K562 (cell line): Measurements from ENCODE around the gene PIK3CG. TPM values are rescaled to one million over a fixed set of nuclear protein-coding genes. Genes with fewer than 3 reads are reported as not detected.

Source experiments
- AFF4 ChIP-seq: sonication (generic); formaldehyde crosslinking; IDR thresholded peaks from 2 replicates; pipeline ENCODE4 v1.8.0; 2023; ENCODE audit warnings: mild to moderate bottlenecking, missing genetic modification reagents
- ARNT ChIP-seq, 2 experiments: fragments of 450-650 bp; IDR thresholded peaks; 2 replicates each; pipeline ENCODE4 v1.6.1; 2016; ENCODE audit warnings: mild to moderate bottlenecking in 1 of 2
- FOSL1 ChIP-seq: fragments of 200-800 bp; sonication (Bioruptor generic); conservative IDR thresholded peaks from 2 replicates; pipeline ENCODE4 v1.6.1; 2016; ENCODE audit warnings: missing genetic modification characterization, missing compliant biosample characterization
- GABPB1 ChIP-seq: sonication (generic); formaldehyde crosslinking; IDR thresholded peaks from 2 replicates; pipeline ENCODE4 v1.8.0; 2022; ENCODE audit warnings: mild to moderate bottlenecking, missing genetic modification reagents
- IRF2 ChIP-seq: sonication (generic); formaldehyde crosslinking; IDR thresholded peaks from 2 replicates; pipeline ENCODE4 v1.8.1; 2022; ENCODE audit warnings: mild to moderate bottlenecking, missing genetic modification reagents
- KLF1 ChIP-seq: fragments of 450-650 bp; IDR thresholded peaks from 2 replicates; pipeline ENCODE4 v1.6.1; 2016; ENCODE audit warnings: missing genetic modification characterization, missing compliant biosample characterization
- LCOR ChIP-seq: sonication (generic); formaldehyde crosslinking; IDR thresholded peaks from 2 replicates; pipeline ENCODE4 v1.8.0; 2022; ENCODE audit warnings: mild to moderate bottlenecking, missing genetic modification reagents
- MAX ChIP-seq: sonication (generic); formaldehyde crosslinking; IDR thresholded peaks from 2 replicates; pipeline ENCODE4 v1.9.0; 2022; ENCODE audit warnings: mild to moderate bottlenecking, missing genetic modification reagents
- MTF1 ChIP-seq: fragments of 250-450 bp; sonication (Bioruptor Pico); IDR thresholded peaks from 2 replicates; pipeline ENCODE4 v1.9.0; 2021; ENCODE audit warnings: moderate library complexity, mild to moderate bottlenecking, inconsistent platforms, borderline replicate concordance
- NCOA4 ChIP-seq: fragments of 450-650 bp; IDR thresholded peaks from 2 replicates; pipeline ENCODE4 v1.6.1; 2018; ENCODE audit warnings: mild to moderate bottlenecking; ENCODE audit not compliant: partially characterized antibody
- NCOA6 ChIP-seq: fragments of 450-650 bp; IDR thresholded peaks from 2 replicates; pipeline ENCODE4 v1.6.1; 2017; ENCODE audit warnings: mild to moderate bottlenecking
- POLR2A ChIP-seq: fragments of 450-650 bp; conservative IDR thresholded peaks from 2 replicates; pipeline ENCODE4 v1.6.1; 2016
- PTRF ChIP-seq: fragments of 450-650 bp; IDR thresholded peaks from 2 replicates; pipeline ENCODE4 v1.6.1; 2016; ENCODE audit warnings: mild to moderate bottlenecking, missing genetic modification characterization, missing compliant biosample characterization
- RBBP5 ChIP-seq: fragments of 200-600 bp; sonication (generic); IDR thresholded peaks from 2 replicates; pipeline ENCODE4 v1.6.1; 2012; ENCODE audit warnings: borderline replicate concordance, mild to moderate bottlenecking, low read length, control low read depth, inconsistent platforms; ENCODE audit not compliant: insufficient read depth, poor library complexity, severe bottlenecking
- RBFOX2 ChIP-seq: fragments of 200-400 bp; formaldehyde crosslinking; IDR thresholded peaks from 2 replicates; pipeline ENCODE4 v1.6.1; 2017; ENCODE audit warnings: low read depth, mild to moderate bottlenecking, low read length, moderate library complexity
- RBM39 ChIP-seq: fragments of 200-400 bp; formaldehyde crosslinking; optimal IDR thresholded peaks from 2 replicates; pipeline ENCODE3; 2018; ENCODE audit warnings: low read depth, low read length
- SLC30A9 ChIP-seq: fragments of 250-450 bp; sonication (Bioruptor Pico); IDR thresholded peaks from 2 replicates; pipeline ENCODE4 v1.8.0; 2022; ENCODE audit warnings: mild to moderate bottlenecking, moderate library complexity
- SPI1 ChIP-seq: IDR thresholded peaks from 2 replicates; pipeline ENCODE4 v1.6.1; 2011; ENCODE audit warnings: low read depth, low read length, control low read depth, borderline replicate concordance
- ZKSCAN1 ChIP-seq: fragments of 150-350 bp; IDR thresholded peaks from 2 replicates; pipeline ENCODE4 v1.6.1; 2016; ENCODE audit warnings: low read depth, low read length
- ZNF133 ChIP-seq: fragments of 250-450 bp; sonication (Bioruptor Pico); IDR thresholded peaks from 2 replicates; pipeline ENCODE4 v1.4.0; 2020; ENCODE audit warnings: mild to moderate bottlenecking
- ZNF165 ChIP-seq: fragments of 250-450 bp; sonication (Bioruptor Pico); IDR thresholded peaks from 2 replicates; pipeline ENCODE4 v1.4.0; 2020; ENCODE audit warnings: borderline replicate concordance
- ZNF175 ChIP-seq: fragments of 200-800 bp; sonication (Bioruptor generic); IDR thresholded peaks from 2 replicates; pipeline ENCODE4 v1.6.1; 2016; ENCODE audit warnings: low read depth, mild to moderate bottlenecking, missing genetic modification characterization, missing compliant biosample characterization
- ZNF75A ChIP-seq: fragments of 450-650 bp; formaldehyde crosslinking; IDR thresholded peaks from 2 replicates; pipeline ENCODE4 v1.4.0; 2020; ENCODE audit warnings: mild to moderate bottlenecking
- polyA plus RNA-seq, 8 experiments: library from polyadenylated mRNA; depleted of rRNA in 4 of 8; stranded (reverse) in 5 of 8; unstranded in 3 of 8; fragments of >200 nt; fragmentation: Nextera tagmentation in 2 of 8; fragmentation: Illumina TruSeq in 1 of 8; extraction: Ambion mirVana in 2 of 8; extraction: Trizol in 1 of 8; gene quantifications; 2 replicates each; pipeline versions ENCODE4 v1.2.1 to v1.2.3, GENCODE V29; 2011 to 2014; ENCODE audit warnings: inconsistent platforms in 1 of 8, missing spikeins in 1 of 8
- total RNA-seq, 7 experiments: library from RNA; depleted of rRNA in 6 of 7; stranded (reverse); fragments of >200 nt in 6 of 7; fragmentation: Illumina TruSeq in 2 of 7; extraction: Trizol in 2 of 7; gene quantifications; 2 replicates each; pipeline versions ENCODE4 v1.2.1 to v1.2.3, GENCODE V29; 2011 to 2021; ENCODE audit warnings: low replicate concordance in 1 of 7
- TF ChIP-seq, protein P1 (sequence below), 3 experiments: fragments of 200-800 bp in 1 of 3; sonication (Bioruptor generic) in 1 of 3; sonication (generic) in 1 of 3; formaldehyde crosslinking in 1 of 3; IDR thresholded peaks; 2 replicates each; pipeline versions ENCODE4 v1.6.1 to v1.8.0; 2016 to 2022; ENCODE audit warnings: mild to moderate bottlenecking in 2 of 3, missing compliant biosample characterization in 2 of 3, missing genetic modification characterization in 2 of 3, missing genetic modification reagents in 1 of 3

The PIK3CG gene
- total and polyA plus RNA-seq, 9 of the 15 experiments (the other 6 are each of a cell fraction or from before 2014, with no cell fraction given), result 5.3 to 42.5 (median 29.0) TPM

DNA sequence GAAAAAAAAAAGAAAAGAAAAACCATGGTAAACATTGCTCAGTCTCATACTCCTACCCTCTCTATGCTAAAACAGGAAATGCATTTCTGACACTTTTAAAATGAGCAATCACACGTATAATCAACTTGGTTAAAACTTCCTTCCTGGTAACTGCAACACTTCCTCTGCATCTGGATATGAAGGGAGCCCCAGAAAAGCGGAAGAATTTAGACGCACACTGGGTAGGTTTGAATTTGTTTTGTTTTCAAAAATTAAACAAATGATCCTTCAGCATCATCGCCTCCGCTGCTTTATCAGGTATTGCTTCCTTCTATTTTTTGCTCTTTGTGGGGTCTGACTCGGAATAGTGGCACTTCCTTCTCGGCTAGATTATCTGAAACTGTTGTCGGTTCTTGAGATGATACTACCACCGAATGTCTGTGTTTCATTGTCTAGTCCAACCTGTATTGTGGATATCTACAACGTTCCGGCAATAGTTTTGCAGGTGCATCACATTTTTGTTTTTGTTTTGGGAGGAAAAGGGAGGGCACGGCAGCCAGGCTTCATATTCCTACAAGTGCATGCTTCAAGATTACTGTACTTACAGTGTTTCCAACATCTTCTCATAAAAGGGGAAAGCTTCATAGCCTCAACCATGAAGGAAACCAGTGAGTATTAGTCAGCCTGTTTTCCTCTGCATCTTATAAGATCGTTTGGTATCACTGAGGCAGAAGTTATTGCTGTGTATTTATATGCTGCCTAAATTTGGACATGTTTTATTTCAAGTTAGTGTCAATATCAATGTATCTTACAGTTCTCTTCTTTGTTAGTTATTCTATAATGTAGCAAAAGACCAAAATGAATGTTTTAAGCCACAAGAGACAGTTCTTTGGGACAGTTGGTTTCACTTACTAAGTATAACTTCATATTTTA is at the start of gene PIK3CG (continued):
- TF ChIP-seq AFF4 (CRISPR knock-in tag) (peak; percentile 80; the same call in 1 of the 2 replicates), ZNF75A (CRISPR knock-in tag) (peak; percentile 68; the same call in 1 of the 2 replicates), LCOR (CRISPR knock-in tag) (peak; percentile 44; the same call in 1 of the 2 replicates), ARNT (IDR thresholded peaks at IDR 0.05) (peak; percentile 19 to 74; a peak in 2 of 4 replicates), NCOA4 (no peak), ZKSCAN1 (no peak), RBM39 (no peak), SLC30A9 (CRISPR knock-in tag) (no peak), KLF1 (peak; percentile 23; the same call in 1 of the 2 replicates), MAX (CRISPR knock-in tag) (no peak), RBFOX2 (peak; percentile 71), RBBP5 (peak; percentile 69), SPI1 (peak; percentile 96), FOSL1 (tag) (0 out of 2 replicates have a peak, but pooled peaks have one; percentile 14), ZNF175 (CRISPR knock-in tag) (no peak; the same call in 1 of the 2 replicates), IRF2 (CRISPR knock-in tag) (no peak), PTRF (tag) (no peak), GABPB1 (CRISPR knock-in tag) (peak; percentile 67), ZNF165 (CRISPR knock-in tag) (no peak), NCOA6 (peak; percentile 27; the same call in 1 of the 2 replicates), POLR2A (peak; percentile 74), ZNF133 (no peak), MTF1 (CRISPR knock-in tag) (no peak)
- TF ChIP-seq, protein P1, sequence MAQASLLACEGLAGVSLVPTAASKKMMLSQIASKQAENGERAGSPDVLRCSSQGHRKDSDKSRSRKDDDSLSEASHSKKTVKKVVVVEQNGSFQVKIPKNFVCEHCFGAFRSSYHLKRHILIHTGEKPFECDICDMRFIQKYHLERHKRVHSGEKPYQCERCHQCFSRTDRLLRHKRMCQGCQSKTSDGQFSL (CRISPR knock-in tag; IDR thresholded peaks at IDR 0.05), result no peak
- TF ChIP-seq, protein P1 (tag; IDR thresholded peaks at IDR 0.05), result no peak
